ENCODE data around the gene C12orf42.

- TF ChIP-seq CTCF (IDR thresholded peaks at IDR 0.05) = no peak
- TF ChIP-seq POLR2AphosphoS5 (IDR thresholded peaks at IDR 0.05) = no peak
- TF ChIP-seq POLR2A (IDR thresholded peaks at IDR 0.05) = no peak
Observed at GRCh38 chr12:103520686-103521215, 25.0 kb upstream of the C12orf42 start.

Data from upper lobe of left lung (tissue), 4 donors.